HG03097 (cell line): ENCODE results near the gene CEL.
"Not testable (repeated sequence)": the region's sequence is repeated elsewhere in the genome, so short reads cannot be mapped to it uniquely, and the experiment has no call there.

Experiments
- ATAC-seq: cut with Tn5 transposase; IDR thresholded peaks from one replicate; pipeline ENCODE4 v1.9.1; 2021; ENCODE audit not compliant: unreplicated experiment, low FRiP score

The CEL gene

GRCh38 chr9:133046196-133046899, 15.4 kb upstream of the CEL start:
- ATAC-seq, result no peak

GRCh38 chr9:133046900-133047295, 14.9 kb upstream of the CEL start:
- no peak for ATAC-seq

GRCh38 chr9:133048595-133048994, 13.2 kb upstream of the CEL start:
- ATAC-seq, result no peak

GRCh38 chr9:133049043-133049442, 12.7 kb upstream of the CEL start:
- ATAC-seq, result no peak

DNA sequence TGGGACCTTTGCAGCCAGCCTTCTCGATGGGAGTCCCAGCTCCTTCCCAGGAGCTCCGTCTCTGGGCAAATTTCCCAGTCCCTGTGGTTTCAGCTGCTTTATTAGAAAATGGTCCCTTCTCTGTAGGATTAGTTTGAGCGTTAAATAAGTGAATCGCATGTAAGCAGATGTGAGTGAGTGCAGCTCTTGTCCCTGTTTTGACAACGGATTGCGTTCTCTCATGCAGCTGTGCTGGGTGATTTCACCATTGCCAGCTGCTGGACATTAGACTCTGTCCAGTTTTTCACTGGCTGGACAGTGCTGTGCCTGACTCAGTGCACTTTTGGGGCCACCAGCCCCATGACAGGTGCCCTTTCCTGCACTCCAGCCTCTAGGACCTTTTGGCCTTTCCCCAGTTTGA, 11.6 kb upstream of the CEL start:
- no peak for ATAC-seq

GRCh38 chr9:133050781-133051180, 11.0 kb upstream of the CEL start:
- ATAC-seq, result no peak

DNA sequence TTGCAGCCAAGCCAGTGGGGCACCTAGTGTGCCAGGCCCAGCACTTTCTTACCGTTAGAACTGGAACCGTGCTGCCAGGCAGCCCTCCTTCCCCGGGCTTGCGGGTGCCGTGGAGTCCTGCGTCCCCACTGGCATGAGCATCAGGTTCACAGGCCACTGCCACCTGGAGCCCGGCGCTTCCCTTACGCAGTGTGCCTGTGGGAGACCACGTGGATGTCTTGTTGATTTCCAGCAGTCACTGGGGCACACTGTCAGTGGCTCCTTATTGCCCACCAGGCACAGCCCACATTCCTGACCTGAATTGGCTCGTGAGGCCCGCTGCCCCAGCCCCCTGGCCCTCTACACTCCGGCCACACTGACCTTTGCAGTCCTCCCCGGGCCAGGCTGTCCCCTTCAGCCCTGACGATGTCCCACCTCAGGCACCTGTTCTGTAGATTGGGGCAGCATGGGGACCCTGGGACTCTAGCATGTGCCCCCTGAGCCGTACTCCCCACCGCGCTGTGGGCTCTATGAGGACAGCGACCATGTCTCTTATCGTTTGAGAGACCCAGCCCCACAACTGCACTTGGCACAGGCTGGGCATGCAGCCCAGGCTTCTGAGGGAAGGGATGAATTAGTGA, 10.4 kb upstream of the CEL start:
- no peak for ATAC-seq

DNA sequence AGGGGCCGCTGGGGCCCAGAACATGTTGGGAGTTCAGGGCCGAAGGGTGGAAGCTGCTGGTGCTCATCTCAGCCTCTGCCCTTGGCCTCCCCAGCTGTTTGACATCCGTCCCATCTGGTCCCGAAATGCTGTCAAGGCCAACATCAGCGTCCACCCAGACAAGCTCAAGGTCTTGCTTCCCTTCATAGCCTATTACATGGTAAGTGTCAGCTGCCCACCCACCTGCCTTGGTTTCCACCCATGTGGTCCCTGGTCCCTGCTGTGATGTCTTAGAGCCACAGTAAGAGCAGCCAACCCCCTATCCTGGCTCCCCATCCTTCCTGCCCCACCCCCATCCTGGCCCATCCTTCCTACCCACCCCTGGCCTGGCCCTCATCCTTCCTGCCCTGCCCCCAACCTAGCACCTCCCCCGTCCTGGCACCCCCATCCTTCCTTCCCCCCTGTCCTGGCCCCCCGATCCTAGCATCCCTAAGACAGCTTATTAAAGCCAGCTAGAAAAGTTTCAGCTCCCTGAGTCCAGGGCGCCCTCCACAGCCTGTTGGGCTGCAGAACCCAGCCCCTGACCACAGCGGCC, 9.7 kb upstream of the CEL start:
- no peak for ATAC-seq

DNA sequence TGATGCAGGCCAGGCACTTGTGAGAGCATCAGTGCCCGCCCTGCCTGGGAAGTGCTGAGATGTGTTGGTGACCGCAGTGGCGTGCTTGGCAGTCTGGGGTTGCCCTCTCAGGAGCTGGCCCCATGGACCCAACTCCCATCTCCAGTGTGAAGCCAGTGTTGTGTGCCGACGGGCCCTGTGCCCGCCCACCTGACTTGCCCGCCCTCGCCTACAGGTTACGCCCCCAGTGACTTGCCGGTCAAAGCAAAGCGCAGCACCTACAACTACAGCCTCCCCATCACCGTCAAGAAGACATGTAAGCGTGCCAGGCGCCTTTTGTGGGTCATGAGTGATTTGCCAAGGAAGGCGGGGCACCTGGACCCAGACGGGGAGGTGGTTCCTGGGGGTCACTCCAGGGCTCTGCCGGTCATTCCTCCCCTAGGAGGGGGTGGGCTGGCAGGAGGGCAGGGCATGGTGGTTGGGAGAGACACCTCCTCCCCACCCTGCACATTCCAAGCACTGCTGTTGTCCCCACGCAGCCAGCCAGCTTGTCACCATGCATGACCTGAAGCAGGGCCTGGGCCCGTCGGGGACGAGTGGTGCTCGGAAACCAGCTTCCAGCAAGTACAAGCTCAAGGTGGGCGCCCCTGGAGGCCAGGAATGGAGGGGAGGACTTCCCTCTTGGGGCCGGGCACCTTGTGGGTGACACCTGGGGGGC, 7.4 kb upstream of the CEL start:
- ATAC-seq, result no peak

DNA sequence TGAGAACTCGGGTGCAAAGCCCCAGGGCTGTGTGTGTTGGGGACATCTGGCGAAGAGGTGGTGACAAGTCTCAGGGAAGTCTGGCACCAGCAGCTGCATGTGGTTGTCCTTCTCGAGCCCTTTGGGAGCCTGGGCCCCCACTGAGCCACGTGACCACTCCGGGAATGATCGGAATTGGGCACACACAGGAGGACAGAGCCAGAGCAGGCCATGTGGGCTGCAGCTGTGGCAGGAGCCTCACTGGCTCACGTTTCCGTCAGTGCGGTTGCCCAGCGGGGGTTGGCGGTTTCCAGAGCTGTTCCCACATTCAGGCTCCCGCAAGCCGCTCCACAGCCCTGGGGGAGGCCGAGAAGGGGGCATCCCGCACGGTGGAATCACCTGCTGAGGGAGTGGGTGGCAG, 6.8 kb upstream of the CEL start:
- ATAC-seq, result no peak

- no peak for ATAC-seq
These were observed 5.9 kb upstream of the CEL start for GRCh38 chr9:133055788-133056420.

GRCh38 chr9:133056533-133056932, 5.2 kb upstream of the CEL start:
- ATAC-seq, result no peak

DNA sequence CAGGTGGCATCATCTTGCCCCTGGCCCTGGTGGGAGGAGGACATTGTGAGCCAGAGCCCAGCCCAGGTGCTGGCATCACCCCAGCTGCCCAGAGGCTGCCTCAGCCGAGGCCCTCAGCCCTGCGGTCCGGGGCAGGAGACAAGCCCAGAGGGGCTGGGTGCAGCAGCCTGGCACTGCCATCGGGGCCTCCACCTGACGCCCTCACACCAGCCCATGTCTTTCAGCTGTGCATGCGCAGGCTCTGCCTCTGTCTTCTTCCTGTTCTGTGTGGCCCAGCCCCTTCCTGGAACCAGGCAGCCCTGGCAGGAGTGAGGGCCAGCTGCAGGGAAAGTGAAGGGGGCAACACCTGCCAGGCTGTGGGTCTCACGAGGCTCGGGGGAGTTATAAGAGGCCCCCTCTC, 4.8 kb upstream of the CEL start:
- no peak for ATAC-seq

DNA sequence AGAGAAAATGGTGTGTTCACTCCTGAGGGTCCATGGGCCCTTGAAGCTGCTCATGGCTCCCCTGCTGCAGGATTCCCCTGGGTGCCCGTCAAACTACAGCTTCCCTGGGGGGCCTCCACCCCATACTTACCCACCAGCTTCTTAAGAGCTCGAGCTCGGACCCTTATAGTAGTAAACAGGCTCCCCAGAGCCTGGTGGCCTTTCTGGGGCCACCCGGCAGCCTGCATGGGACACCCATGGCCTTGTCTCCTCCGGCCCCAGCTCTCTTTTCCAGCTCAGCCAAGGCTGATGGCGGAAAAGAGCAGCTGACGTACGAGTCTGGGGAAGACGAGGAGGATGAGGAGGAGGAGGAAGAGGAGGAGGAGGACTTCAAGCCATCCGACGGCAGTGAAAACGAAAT, 4.2 kb upstream of the CEL start:
- ATAC-seq, result no peak

DNA sequence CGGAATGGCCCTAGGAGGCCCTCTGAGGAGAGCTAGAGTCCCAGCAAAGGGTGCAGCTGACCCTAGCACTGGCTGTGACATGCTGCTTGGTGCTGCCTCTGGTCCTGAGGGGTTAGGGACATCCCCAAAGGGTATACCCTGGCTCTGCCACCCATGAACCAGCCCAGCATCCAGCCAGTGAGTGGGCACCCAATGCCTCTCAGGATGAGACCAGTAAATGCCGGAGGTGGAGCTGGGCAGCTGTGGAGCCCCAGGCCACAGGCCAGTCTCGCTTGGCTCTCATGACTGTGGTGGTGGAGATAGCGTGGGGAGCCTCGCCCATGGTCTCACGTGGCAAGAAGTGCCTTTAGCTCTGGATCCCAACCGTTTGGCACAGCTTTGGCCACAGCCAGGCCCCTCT, 3.7 kb upstream of the CEL start:
- ATAC-seq, result no peak

DNA sequence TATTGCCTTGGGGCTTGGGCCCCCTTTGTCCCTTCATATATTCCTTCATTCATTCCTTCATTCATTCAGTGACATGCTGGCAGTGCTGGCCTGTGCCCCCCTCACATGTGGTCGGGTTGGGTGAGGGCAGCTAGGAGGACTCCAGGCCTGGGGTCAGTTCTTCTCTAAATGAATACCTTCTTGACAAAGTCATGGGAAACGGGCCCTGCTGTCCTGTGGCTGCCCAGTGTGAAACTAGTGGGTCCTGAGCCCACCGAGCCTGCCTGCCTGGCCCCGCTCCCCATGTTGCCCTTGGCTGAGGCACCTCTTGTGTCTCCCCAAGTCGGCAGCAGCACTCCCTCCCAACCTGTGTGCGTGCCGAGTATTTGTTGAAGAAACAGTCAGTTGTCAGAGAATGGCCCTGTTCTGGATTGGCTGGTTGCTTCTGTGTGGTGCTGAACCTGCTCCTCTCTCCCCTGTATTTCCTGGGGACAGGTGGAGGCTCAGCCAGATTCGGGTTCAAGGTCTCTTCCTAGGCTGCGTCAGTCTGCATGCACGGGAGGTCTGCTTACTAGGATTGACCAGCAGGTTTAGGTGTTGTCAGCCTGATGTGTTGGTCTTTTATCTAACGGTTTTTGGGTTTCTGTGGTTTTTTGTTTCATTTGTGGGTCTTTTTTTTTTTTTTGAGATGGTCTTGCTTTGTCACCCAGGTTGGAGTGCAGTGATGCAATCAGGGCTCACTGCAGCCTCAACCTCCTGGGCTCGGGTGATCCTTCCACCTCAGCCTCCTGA, 3.0 kb upstream of the CEL start:
- no peak for ATAC-seq

GRCh38 chr9:133059623-133060022, 2.2 kb upstream of the CEL start:
- ATAC-seq, result no peak

DNA sequence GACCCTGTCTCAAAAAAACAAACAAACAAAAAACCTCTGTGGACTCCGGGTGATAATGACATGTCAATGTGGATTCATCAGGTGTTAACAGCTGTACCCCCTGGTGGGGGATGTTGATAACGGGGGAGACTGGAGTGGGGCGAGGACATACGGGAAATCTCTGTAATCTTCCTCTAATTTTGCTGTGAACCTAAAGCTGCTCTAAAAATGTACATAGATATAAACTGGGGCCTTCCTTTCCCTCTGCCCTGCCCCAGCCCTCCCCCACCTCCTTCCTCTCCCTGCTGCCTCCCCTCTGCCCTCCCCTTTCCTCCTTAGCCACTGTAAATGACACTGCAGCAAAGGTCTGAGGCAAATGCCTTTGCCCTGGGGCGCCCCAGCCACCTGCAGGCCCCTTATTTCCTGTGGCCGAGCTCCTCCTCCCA, 1.4 kb upstream of the CEL start:
- no peak for ATAC-seq

GRCh38 chr9:133061019-133061763, 590 bp upstream of the CEL start:
- not testable (repeated sequence) for ATAC-seq

GRCh38 chr9:133062569-133062968, 788 bp downstream of the CEL start:
- ATAC-seq, result not testable (repeated sequence)
